Skeletal muscle cell (primary cell): ENCODE measurements around the gene SLC22A13.
A peak's percentile ranks its signal among the peaks of the same experiment; 100 is the strongest.

Source experiments
- DNase-seq: peaks from one replicate; pipeline ENCODE4 v3.0.0-alpha.2; 2010; ENCODE audit warnings: low read depth
- H3K4me3 ChIP-seq: 2 replicates; pipeline ENCODE4 v1.5.1; 2011; ENCODE audit warnings: low read depth, mild to moderate bottlenecking, control low read depth, low read length, moderate library complexity

The SLC22A13 gene

DNA sequence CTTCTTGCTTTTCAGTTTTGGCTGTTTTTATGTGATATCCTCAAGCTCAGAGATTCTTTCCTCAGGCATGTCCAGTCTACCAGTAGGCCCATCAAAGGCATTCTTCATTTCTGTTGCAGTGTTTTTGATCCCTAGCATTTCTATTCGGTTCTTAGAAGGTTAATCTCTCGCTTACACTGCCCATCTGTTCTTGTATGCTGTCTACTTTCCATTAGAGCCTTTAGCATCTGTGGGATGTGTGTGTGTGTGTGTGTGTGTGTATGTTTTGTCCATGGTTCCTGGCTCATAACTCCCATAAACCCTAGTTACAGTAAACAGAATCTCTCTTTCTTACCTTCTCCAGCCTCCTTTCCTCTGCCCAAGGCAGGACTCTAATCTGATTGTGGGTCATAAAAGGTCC is 5.1 kb upstream of the SLC22A13 start:
- no peak for DNase-seq
- H3K4me3 ChIP-seq, result no peak overlapping the region

DNA sequence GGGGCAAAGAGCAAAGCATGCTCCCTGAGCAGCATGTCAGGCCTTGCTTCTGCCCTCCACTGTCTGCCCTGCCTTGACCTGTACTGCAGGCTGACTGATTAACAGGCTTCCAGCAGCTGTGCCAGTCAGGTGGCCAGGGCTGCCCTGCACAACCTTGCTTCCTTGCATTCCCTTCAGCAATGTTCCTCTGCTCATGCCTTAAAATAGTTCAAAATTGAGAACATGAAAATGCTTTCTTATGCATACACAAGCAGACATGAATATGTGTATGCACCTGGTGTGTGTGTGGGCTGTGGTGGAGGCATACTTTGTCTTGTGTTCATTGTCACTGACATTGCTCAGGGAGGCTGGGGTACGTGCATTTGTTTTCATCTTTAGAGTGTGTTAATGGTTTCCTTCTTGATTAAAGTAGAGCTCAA is 1.2 kb upstream of the SLC22A13 start:
- H3K4me3 ChIP-seq, result no peak overlapping the region
- no peak for DNase-seq

DNA sequence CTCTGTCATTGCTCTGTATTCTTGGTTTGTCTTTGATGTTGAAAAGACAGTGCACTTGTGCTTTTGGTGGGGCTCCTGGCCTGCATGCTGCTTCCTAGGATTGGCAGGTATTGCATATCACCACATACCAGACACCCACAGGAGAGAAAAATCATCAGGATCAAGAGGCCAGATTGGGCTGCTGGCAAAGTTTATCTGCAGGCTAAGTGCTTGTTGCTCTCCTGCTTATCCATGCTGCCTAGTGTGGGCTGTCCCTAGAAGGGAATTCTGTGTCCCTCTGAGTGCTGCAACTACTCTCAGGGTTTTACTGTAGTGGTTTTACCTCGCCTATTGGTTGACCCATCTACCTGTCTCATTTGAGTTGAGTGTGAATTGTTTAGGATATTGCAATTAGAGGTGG is 833 bp upstream of the SLC22A13 start:
- DNase-seq, result no peak
- H3K4me3 ChIP-seq, result no peak overlapping the region

- DNase-seq, result no peak
- no peak overlapping the region for H3K4me3 ChIP-seq
Observed at GRCh38 chr3:38266810-38267209, 1.2 kb downstream of the SLC22A13 start.

GRCh38 chr3:38267662-38268061 is 2.0 kb downstream of the SLC22A13 start:
- H3K4me3 ChIP-seq, result no peak overlapping the region
- no peak for DNase-seq

DNA sequence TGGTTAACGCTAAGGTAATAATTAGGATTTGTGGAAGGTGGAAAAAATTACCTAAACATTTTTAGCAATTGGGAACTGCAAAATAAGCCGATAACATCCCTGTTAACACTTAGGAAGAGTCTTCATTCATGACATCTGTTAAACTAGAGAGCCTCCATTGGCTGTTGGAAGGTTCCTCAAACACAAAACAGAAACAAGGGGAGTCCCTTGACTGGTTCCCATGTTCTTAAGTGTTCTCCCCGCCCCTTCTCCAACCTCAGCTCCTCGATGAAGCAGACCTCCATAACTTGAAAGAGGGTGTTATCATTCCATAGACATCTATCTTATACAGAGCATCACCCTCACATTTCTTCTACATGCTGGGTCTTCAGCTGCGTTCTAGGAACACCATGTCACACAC is 2.5 kb downstream of the SLC22A13 start:
- DNase-seq, result no peak
- H3K4me3 ChIP-seq, result no peak overlapping the region

DNA sequence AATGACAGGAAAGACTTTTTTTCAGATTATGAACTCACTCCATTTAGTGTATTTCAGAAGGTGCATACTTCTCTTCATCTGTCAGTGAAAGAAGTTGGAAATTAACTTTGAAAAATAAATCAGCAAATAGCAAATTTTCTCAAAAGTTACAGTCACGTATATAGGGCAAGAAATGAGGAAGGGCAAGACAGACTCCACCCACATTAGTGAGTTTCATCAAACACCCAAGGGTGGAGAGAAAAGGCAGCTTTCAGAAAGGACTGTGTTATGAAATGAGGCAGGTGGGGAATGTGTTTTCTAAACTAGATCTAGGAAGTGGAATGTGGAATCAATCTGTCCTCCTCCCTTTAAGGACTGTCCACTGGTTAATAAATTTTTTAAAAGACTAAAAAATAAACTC is 2.9 kb downstream of the SLC22A13 start:
- H3K4me3 ChIP-seq, result no peak overlapping the region
- no peak for DNase-seq

GRCh38 chr3:38270606-38271005 is 5.0 kb downstream of the SLC22A13 start:
- H3K4me3 ChIP-seq, result no peak overlapping the region
- DNase-seq, result no peak

DNA sequence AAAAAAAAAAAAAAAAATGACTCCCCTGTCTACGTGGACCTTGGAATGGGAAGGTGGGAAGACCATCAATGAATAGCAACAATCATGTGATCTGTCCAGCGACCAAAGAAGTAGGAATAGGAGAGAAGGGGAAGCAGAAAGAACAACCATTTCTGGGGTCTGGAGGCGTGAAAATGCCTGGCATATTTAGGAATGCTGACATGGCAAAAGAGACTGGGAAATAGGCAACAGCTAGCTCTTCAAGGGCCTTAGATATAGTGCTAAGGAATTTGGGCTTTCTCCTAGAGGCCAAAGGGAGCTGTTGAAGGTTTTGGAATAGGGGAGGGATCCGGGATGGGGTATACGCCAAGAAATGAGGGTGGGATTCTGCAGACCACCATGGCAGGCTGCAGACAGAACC is 5.9 kb downstream of the SLC22A13 start:
- DNase-seq, result no peak
- no peak overlapping the region for H3K4me3 ChIP-seq

DNA sequence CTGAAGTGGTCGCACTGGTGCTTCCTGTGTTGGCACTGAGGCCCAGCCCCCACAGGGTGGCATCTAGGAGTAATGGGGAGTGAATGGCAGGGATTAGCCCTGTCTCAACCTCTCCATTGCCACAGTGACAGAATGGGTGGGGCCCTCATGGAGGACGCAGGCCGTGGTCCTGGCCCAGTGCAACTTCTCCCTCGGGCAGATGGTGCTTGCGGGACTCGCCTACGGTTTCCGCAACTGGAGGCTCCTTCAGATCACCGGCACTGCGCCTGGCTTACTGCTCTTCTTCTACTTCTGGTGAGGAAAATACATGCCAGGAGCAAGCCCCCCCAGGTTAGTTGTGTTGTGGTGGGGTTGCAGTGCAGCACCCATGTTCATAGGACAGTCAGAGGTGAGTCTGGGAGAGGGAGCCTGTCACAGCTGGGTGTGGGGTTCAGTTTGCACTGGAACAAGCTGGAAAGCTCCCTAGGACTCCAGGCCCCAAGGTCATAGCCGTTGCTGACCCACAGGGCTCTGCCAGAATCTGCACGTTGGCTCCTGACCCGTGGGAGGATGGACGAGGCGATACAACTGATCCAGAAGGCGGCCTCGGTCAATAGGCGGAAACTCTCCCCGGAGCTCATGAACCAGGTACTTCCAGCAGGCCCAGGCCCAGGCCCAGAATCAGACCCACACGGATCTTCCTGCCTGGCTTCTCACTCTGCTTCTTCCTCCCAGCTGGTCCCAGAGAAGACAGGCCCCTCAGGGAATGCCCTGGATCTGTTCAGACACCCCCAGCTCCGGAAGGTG is 9.4 kb downstream of the SLC22A13 start:
- no peak for DNase-seq
- no peak overlapping the region for H3K4me3 ChIP-seq

DNA sequence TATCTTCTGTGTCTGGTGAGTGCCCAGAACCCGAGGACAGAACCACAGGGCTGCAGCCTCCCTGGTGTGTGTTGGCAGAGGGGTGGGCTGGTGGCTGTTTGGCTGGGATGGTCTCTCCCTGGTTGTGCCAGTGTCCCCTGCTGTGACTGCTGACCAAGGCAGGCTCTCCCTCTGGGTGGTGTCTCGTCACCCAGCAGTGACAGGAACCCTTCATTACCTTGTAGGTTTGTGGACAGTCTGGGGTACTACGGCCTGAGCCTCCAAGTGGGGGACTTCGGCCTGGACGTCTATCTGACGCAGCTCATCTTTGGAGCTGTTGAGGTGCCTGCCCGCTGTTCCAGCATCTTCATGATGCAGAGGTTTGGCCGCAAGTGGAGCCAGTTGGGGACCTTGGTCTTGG is 10.0 kb downstream of the SLC22A13 start:
- no peak for DNase-seq
- H3K4me3 ChIP-seq, result no peak overlapping the region

- H3K4me3 ChIP-seq, result no peak overlapping the region
- DNase-seq, result no peak
Observed at GRCh38 chr3:38276081-38276916, 10.7 kb downstream of the SLC22A13 start.

DNA sequence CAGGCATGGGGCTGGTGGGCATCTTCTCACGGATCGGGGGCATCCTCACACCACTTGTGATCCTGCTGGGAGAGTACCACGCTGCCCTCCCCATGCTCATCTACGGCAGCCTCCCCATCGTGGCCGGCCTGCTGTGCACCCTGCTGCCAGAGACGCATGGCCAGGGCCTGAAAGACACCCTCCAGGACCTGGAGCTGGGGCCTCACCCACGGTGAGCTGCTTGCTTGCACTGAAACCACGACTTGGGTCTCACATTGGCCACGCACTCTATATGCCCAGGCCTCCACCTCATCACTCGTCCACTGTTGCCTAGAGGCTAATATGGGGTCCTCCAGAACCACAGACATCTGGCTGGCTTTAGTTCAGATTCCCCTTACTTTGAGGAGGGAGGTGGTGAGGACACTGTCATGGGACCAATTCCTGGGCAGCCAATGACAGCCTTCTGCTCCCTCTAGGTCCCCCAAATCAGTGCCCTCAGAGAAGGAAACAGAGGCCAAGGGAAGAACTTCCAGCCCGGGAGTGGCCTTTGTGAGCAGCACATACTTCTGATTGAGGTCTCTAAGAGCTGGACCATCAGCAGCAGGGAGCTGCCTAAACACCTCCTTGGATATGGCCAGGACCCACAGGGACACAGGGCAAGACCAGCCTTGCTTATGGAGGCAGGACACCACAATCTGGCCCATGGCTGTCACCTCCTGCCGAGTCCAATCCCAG is 11.5 kb downstream of the SLC22A13 start:
- no peak overlapping the region for H3K4me3 ChIP-seq
- no peak for DNase-seq

GRCh38 chr3:38278841-38279240 is 13.2 kb downstream of the SLC22A13 start:
- DNase-seq, result no peak
- H3K4me3 ChIP-seq, result no peak overlapping the region

GRCh38 chr3:38281895-38282686 is 16.5 kb downstream of the SLC22A13 start, which contains the start of gene SLC22A14:
TSS of gene SLC22A14 (plus strand) at chr3:38282294. CDS start at chr3:38306027, 23,733 bp downstream.
- no peak for DNase-seq
- H3K4me3 ChIP-seq, result no peak within 1 kb of the TSS

DNA sequence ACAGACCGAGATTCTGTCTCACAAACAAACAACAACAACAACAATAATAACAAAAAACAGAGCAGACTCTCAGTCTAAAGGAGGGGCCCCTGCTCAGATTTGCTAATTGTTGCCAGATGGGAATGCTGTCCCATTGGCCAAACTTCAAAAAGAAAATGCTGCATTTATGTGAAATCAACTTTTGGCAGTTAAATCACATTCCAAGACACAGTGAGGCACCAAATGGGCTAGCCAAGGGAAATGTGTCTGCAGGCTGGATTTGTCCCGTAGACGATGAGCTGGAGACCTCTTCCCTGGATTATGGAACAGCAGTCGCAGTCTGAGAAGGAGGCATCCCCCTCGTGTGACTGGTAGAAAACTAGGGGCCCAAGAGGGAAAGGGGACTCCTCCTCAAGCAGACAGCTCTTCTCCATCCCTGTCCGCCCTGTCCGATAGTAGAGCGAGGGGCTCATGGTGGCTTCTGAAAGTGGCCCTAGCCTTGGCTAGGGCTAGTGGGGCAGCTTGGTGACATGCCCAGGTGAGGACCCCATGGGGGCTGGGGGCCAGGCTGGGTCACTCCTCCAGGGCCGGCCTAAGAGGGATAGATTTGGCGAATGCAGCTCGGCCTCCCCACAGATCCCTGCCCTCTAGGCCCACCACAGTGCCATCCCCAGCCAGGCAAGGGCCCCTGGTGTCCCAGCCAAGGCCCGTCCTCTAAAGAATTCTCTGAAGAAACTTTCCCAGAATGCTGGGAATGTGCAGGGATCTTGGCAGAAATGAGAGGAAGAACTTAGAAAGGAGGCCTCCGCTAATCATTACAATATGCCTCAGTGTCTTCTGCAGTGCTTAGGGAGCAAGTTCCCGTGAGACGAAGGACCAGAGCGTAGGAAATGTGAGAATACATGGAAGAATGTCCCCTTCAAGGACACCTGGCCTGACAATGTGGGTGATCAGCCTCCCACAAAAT is 18.5 kb downstream of the SLC22A13 start:
- DNase-seq, result peak; percentile 9
- no peak overlapping the region for H3K4me3 ChIP-seq

GRCh38 chr3:38284756-38285150 is 19.1 kb downstream of the SLC22A13 start:
- no peak for DNase-seq
- H3K4me3 ChIP-seq, result no peak overlapping the region
